ENCODE data around the gene GJB3.
"Not testable (repeated sequence)": the region's sequence is repeated elsewhere in the genome, so short reads cannot be mapped to it uniquely, and the experiment has no call there.

Gene GJB3

DNA sequence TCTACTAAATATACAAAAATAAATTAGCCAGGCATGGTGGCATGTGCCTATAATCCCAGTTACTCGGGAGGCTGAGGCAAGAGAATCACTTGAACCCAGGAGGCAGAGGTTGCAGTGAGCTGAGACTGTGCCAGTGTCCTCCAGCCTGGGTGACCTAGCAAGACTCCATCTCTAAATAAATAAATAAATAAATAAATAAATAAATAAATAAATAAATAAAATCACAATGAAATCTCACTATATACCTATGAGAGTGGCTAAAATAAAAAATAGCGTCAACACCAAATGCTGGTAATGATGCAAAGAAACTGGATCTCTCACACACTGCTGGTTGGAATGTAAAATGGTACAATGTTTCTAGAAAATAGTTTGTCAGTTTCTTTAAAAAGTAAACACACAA lies 37.8 kb downstream of the GJB3 start:
- DNase-seq (ENCODE audit: extremely low read depth in 1 of 2, low read depth in 1 of 2): not testable (repeated sequence)

DNA sequence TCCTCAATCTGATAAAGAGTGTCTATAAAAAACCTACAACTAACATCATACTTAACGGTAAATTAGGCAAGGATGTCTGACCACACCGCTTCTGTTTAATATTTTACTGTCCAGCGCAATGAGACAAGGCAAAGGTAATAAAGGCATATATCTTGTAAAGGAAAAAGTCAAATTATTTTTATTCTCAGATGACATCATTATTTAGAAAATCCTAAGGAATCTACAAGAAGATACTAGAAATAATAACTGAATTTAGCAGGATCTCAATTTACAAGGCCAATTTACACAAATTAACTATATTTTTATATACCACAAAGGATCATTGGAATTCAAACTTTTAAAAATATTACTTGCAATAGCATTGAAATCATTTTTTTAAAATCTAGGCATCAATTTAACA lies 41.2 kb downstream of the GJB3 start:
- DNase-seq (ENCODE audit: extremely low read depth in 1 of 2, low read depth in 1 of 2): no peak

GRCh38 chr1:34824817-34825454 lies 43.9 kb downstream of the GJB3 start:
- no peak for DNase-seq (ENCODE audit: extremely low read depth in 1 of 2, low read depth in 1 of 2)

- no peak for DNase-seq (ENCODE audit: extremely low read depth in 1 of 2, low read depth in 1 of 2)
These were observed 44.6 kb downstream of the GJB3 start for GRCh38 chr1:34825455-34826091.

DNA sequence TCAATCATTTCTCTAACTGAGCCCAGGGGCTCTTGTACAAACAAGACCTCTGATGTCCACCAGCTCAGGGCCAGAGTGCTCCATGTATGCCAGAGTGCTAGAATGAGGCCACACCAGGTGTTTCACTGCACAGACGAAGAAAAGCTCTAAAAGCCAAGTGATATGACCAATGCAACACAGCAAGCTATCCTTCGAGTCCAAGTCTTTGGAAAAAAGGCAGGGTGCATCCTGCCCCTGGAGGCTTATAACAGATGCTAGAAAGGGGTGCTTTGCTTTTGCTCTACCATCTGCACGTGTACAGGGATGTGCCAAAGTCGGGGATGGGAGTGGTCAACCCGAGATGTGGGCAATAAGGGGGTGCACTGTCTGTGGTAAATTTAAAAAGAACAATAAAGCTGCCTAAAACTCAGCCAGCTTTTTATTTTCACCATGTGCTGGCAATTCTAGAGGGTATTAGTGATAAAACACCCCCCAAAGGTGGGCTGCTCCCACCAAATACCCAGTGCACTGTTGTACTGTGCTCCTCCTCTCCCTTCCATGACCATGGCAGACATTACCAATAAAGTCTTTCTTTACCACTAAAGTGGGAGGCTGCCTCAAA lies 46.4 kb downstream of the GJB3 start:
- DNase-seq (ENCODE audit: extremely low read depth in 1 of 2, low read depth in 1 of 2): no peak

DNA sequence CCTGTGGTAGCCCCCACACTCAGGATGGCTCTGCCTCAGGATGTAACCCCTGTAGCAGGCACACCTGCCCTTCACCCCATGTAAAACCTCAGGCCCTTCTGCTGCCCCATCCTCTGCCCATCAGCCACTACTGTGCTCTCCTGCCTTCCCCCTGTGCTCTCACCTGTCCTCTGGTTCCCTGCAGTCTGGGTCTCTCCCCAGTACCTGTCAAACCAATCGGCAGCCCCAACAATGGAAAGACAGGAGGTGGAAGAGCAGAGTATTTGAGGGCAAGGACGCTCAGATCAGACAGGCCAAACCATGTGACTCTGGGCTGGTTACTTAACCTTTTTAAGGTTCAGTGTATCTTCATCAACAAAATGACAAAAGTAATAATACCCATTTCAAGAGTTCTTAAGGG lies 47.6 kb downstream of the GJB3 start:
- DNase-seq (ENCODE audit: extremely low read depth in 1 of 2, low read depth in 1 of 2): no peak

DNA sequence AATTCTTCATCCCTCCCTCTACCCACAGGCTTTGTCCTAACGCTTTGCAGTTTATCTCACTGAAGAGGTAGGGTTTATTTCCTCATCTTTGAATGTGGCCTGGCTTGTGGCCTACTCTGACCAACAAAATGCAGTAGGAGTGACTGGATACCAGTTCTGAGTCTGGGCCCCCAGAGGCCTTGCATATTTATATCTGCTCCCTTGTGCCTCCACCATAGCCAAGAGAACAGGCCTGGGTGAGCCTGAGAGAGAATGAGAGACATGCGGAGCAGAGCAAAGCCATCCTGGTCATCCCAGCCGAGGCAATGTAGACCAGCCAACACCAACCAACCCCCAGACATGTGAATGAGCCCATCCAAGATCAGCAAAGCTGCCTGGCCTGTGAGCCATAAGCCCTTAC lies 48.2 kb downstream of the GJB3 start:
- DNase-seq (ENCODE audit: extremely low read depth in 1 of 2, low read depth in 1 of 2): no peak

DNA sequence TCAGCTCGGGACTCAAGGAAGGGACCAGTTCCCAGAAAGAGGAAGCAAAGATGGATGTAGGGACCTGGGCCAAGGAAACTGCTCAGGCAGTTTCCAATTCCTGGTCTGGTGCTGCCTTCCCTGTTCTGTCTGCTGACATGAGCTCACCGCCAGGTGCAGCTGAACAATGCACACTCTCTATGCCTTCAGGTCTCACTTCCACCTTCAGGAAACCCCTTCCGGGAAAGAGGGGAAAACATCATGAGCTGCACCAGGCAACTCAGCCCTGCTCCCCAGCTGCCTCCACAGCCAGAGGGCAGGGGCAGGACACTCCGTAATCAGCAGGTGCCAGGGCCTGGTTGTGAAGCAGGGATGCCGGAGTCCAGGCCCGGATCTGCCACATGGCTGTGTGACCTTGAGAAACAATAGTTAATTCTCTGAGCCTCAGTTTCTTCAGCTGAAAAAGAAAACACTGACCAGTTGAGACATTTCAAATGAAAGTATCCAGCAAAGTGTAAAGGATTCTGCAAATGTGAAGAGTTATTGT lies 50.8 kb downstream of the GJB3 start:
- DNase-seq (ENCODE audit: extremely low read depth in 1 of 2, low read depth in 1 of 2): no peak

DNA sequence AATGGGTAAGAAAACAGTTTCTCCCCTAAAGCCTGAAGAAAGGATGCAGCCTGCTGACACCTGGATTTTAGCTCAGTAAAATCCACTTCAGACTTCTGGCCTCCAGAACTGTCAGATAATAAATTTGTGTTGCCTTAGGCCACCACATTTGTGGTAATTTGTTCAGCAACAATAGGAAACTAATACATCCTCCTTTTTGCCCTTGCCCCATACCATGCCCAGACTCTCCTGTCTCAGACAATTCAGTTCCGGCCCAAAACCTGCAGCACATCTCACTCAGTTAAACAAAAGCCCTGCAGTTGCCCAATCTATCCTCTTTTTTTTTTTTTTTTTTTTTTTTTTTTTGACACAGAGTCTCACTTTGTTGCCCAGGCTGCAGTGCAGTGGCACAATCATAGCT lies 52.7 kb downstream of the GJB3 start:
- DNase-seq (ENCODE audit: extremely low read depth in 1 of 2, low read depth in 1 of 2): no peak

All from activated CD8-positive, alpha-beta memory T cell treated with anti-CD3 and anti-CD28 coated beads for 1 hour (primary cell).